Panc1 (cell line): ENCODE results near the gene DSG4. TPM values are rescaled to one million over a fixed set of nuclear protein-coding genes. Genes with fewer than 3 reads are reported as not detected.

Source experiments
- ATAC-seq: fragments of 200-7000 bp; cut with Tn5 transposase; 2 replicates; pipeline ENCODE4 v1.9.1; 2020; ENCODE audit warnings: mild to moderate bottlenecking, moderate library complexity
- BruUV-seq: library from RNA; stranded (reverse); fragments of 400-500 nt; replicated peaks from 2 replicates; lab custom pipeline; 2021; lab: Mats Ljungman, UMichigan
- CTCF ChIA-PET: fragments of 300-600 bp; sonication (Branson Sonifier 250); formaldehyde crosslinking; loops from one replicate; lab custom pipeline; 2022; ENCODE audit warnings: antibody characterized with exemption; lab: Charles Lee
- POLR2A ChIA-PET: fragments of 300-600 bp; sonication (Branson Sonifier 250); formaldehyde crosslinking; loops from one replicate; lab custom pipeline; 2022; ENCODE audit warnings: antibody characterized with exemption; lab: Charles Lee
- DNase-seq: peaks from one replicate; pipeline ENCODE4 v3.0.0-alpha.2; 2010; ENCODE audit warnings: low read depth, low spot score
- H3K27ac ChIP-seq: 2 replicates; pipeline ENCODE4 v1.5.1; 2011; ENCODE audit warnings: mild to moderate bottlenecking, low read length, inconsistent platforms
- H3K27me3 ChIP-seq: fragments of 200-500 bp; sonication (Bioruptor generic); 2 replicates; pipeline ENCODE4 v1.6.0; 2014; ENCODE audit warnings: low read length, inconsistent platforms; ENCODE audit not compliant: control insufficient read depth, insufficient read depth
- H3K36me3 ChIP-seq: fragments of 200-500 bp; sonication (Bioruptor generic); 2 replicates; pipeline ENCODE4 v1.5.1; 2014; ENCODE audit warnings: inconsistent platforms, mild to moderate bottlenecking, low read length, moderate library complexity; ENCODE audit not compliant: control insufficient read depth, insufficient read depth
- H3K4me1 ChIP-seq: 2 replicates; pipeline ENCODE4 v1.5.1; 2011; ENCODE audit warnings: inconsistent platforms, mild to moderate bottlenecking, low read length, moderate library complexity; ENCODE audit not compliant: control insufficient read depth, insufficient read depth
- H3K4me3 ChIP-seq, 2 experiments: 2 replicates each; pipeline ENCODE4 v1.5.1; 2011 to 2012; ENCODE audit warnings: low read depth in 2 of 2, low read length in 2 of 2, mild to moderate bottlenecking in 2 of 2, inconsistent platforms in 1 of 2, moderate library complexity in 1 of 2
- H3K9me3 ChIP-seq: fragments of 200-500 bp; sonication (Bioruptor generic); 2 replicates; pipeline ENCODE4 v1.5.1; 2014; ENCODE audit warnings: low read depth, mild to moderate bottlenecking, inconsistent platforms, low read length, moderate library complexity; ENCODE audit not compliant: control insufficient read depth, insufficient read depth
- POLR2AphosphoS5 ChIP-seq: IDR thresholded peaks from 2 replicates; pipeline ENCODE4 v1.6.1; 2012; ENCODE audit warnings: mild to moderate bottlenecking, low read depth, low read length, moderate library complexity
- SIN3A ChIP-seq: IDR thresholded peaks from 2 replicates; pipeline ENCODE4 v1.6.1; 2012; ENCODE audit warnings: low read depth, mild to moderate bottlenecking, low read length, moderate library complexity, borderline replicate concordance; ENCODE audit not compliant: insufficient read depth
- TCF7L2 ChIP-seq: IDR thresholded peaks from 2 replicates; pipeline ENCODE4 v1.6.1; 2011; ENCODE audit warnings: mild to moderate bottlenecking, low read depth, low read length, inconsistent platforms
- in situ Hi-C: cut with HindIII; loops from 2 replicates; pipeline ENCODE4 v1.10.0; 2016; ENCODE audit warnings: low sequenced_read_pairs, low pct_unique_long_range_greater_than_20kb
- intact Hi-C: fragments of 100-400 bp; cut with micrococcal nuclease; formaldehyde crosslinking; loops from one replicate; pipeline ENCODE4 v1.10.0; 2022; ENCODE audit not compliant: unreplicated experiment
- total RNA-seq: library from RNA; stranded (reverse); gene quantifications from one replicate; pipeline ENCODE4 v1.2.1, GENCODE V29; 2021; ENCODE audit not compliant: unreplicated experiment
- TF ChIP-seq, protein P1 (sequence below): fragments of 450-650 bp; IDR thresholded peaks from 2 replicates; pipeline ENCODE4 v1.5.1; 2017; ENCODE audit warnings: mild to moderate bottlenecking
- TF ChIP-seq, protein P2 (sequence below), 2 experiments: IDR thresholded peaks; 2 replicates each; pipeline ENCODE4 v1.6.1; 2011 to 2012; ENCODE audit warnings: low read depth in 2 of 2, control low read depth in 1 of 2, low read length in 1 of 2, mild to moderate bottlenecking in 1 of 2, moderate library complexity in 1 of 2; ENCODE audit not compliant: insufficient read depth in 1 of 2

Gene DSG4
- total RNA-seq, 1 experiment from 2014 or later, result not detected

DNA sequence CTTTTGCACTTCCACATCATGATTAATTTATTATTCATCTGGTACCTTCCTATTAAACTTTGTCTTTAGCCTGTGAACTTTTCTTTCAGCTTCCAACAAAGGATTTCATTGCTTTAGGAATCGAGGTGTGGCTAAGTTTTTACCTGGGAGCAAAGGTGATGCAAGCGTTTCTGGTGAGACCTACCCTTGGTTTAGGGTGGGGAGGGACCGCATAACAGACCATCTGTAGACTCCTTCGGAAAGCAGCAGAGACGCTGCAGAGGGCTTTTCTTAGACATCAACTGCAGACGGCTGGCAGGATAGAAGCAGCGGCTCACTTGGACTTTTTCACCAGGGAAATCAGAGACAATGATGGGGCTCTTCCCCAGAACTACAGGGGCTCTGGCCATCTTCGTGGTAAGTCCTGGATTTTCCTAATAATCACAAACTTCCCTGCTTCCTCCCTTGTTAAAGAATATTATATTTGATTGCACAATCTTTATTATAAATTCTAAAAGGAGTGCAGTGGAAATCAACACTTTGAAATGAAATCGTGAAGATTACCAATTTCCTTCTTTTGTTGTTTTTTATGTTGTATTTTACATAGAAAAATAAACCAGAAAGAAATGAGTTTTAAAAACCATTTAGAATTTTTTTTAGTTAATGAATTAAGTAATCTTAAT, 71.1 kb downstream of the DSG4 start, which contains the start of gene DSG3:
DSG3 (plus strand) TSS at position 212 of the 662 bp plus-strand sequence; CDS start at position 349, 137 bp downstream.
- no peaks in the 10 kb centered on the region for H3K36me3 ChIP-seq
- ChIA-PET POLR2A (no interaction called here), CTCF (no interaction called here)
- intact Hi-C loops (no loop called here), in situ Hi-C loops (no loop called here)
- DNase-seq, result no peak
- no peaks in the 10 kb centered on the region for H3K4me1 ChIP-seq
- H3K4me3 ChIP-seq, result no peak within 1 kb of the TSS
- TF ChIP-seq SIN3A (no peak), POLR2AphosphoS5 (no peak), TCF7L2 (no peak)
- TF ChIP-seq, protein P1, sequence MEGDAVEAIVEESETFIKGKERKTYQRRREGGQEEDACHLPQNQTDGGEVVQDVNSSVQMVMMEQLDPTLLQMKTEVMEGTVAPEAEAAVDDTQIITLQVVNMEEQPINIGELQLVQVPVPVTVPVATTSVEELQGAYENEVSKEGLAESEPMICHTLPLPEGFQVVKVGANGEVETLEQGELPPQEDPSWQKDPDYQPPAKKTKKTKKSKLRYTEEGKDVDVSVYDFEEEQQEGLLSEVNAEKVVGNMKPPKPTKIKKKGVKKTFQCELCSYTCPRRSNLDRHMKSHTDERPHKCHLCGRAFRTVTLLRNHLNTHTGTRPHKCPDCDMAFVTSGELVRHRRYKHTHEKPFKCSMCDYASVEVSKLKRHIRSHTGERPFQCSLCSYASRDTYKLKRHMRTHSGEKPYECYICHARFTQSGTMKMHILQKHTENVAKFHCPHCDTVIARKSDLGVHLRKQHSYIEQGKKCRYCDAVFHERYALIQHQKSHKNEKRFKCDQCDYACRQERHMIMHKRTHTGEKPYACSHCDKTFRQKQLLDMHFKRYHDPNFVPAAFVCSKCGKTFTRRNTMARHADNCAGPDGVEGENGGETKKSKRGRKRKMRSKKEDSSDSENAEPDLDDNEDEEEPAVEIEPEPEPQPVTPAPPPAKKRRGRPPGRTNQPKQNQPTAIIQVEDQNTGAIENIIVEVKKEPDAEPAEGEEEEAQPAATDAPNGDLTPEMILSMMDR, result no peak
- TF ChIP-seq, protein P2, sequence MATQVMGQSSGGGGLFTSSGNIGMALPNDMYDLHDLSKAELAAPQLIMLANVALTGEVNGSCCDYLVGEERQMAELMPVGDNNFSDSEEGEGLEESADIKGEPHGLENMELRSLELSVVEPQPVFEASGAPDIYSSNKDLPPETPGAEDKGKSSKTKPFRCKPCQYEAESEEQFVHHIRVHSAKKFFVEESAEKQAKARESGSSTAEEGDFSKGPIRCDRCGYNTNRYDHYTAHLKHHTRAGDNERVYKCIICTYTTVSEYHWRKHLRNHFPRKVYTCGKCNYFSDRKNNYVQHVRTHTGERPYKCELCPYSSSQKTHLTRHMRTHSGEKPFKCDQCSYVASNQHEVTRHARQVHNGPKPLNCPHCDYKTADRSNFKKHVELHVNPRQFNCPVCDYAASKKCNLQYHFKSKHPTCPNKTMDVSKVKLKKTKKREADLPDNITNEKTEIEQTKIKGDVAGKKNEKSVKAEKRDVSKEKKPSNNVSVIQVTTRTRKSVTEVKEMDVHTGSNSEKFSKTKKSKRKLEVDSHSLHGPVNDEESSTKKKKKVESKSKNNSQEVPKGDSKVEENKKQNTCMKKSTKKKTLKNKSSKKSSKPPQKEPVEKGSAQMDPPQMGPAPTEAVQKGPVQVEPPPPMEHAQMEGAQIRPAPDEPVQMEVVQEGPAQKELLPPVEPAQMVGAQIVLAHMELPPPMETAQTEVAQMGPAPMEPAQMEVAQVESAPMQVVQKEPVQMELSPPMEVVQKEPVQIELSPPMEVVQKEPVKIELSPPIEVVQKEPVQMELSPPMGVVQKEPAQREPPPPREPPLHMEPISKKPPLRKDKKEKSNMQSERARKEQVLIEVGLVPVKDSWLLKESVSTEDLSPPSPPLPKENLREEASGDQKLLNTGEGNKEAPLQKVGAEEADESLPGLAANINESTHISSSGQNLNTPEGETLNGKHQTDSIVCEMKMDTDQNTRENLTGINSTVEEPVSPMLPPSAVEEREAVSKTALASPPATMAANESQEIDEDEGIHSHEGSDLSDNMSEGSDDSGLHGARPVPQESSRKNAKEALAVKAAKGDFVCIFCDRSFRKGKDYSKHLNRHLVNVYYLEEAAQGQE (IDR thresholded peaks at IDR 0.05; ENCODE audit: insufficient read depth in 1 of 2, low read depth in 2 of 2, low read length in 1 of 2), result no peak
- no peak within 1 kb of the TSS for H3K27ac ChIP-seq
- no peaks in the 10 kb centered on the region for H3K27me3 ChIP-seq
- no TSS peak for BruUV-seq
- no peak for ATAC-seq
- H3K9me3 ChIP-seq, result no peaks in the 10 kb centered on the region

DNA sequence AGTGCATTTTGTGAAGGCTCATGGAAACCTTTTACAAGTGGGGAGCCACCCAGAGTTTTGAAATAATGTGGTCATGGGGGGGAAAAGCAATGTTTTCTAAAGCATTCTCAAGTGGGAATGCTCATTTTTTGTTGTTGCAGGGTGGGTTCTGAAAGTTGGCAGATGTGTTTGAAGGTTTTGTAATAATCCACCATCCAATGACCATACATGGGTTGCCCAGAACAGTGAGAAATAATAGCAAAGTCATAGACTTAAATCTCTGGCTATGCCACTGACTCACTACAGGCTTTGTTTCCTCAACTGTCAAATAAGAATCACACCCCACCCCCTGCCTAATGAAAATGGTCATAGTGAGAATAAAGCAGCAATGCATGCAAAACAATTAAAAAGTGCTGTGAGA, 73.8 kb downstream of the DSG4 start:
- no peaks in the 10 kb centered on the region for H3K4me1 ChIP-seq
- H3K27me3 ChIP-seq, result no peaks in the 10 kb centered on the region
- no peak for ATAC-seq
- in situ Hi-C loops, result no loop called here
- POLR2A ChIA-PET, result no interaction called here
- H3K4me3 ChIP-seq, result no peak overlapping the region
- no peak overlapping the region for H3K27ac ChIP-seq
- DNase-seq, result no peak
- no peaks in the 10 kb centered on the region for H3K9me3 ChIP-seq
- CTCF ChIA-PET, result no interaction called here
- BruUV-seq, result no TSS peak
- intact Hi-C loops, result no loop called here
- no peak for TF ChIP-seq SIN3A
- no peak for TF ChIP-seq TCF7L2
- TF ChIP-seq, protein P1, result no peak
- TF ChIP-seq POLR2AphosphoS5, result no peak
- TF ChIP-seq, protein P2 (IDR thresholded peaks at IDR 0.05; ENCODE audit: insufficient read depth in 1 of 2, low read depth in 2 of 2, low read length in 1 of 2), result no peak
- H3K36me3 ChIP-seq, result no peaks in the 10 kb centered on the region
